HG03025 (cell line): Measurements from ENCODE around the gene BTBD9.

ENCODE experiments used
- ATAC-seq: cut with Tn5 transposase; IDR thresholded peaks from one replicate; pipeline ENCODE4 v1.9.1; 2021; ENCODE audit warnings: mild to moderate bottlenecking, moderate library complexity; ENCODE audit not compliant: unreplicated experiment, low FRiP score

BTBD9 gene

DNA sequence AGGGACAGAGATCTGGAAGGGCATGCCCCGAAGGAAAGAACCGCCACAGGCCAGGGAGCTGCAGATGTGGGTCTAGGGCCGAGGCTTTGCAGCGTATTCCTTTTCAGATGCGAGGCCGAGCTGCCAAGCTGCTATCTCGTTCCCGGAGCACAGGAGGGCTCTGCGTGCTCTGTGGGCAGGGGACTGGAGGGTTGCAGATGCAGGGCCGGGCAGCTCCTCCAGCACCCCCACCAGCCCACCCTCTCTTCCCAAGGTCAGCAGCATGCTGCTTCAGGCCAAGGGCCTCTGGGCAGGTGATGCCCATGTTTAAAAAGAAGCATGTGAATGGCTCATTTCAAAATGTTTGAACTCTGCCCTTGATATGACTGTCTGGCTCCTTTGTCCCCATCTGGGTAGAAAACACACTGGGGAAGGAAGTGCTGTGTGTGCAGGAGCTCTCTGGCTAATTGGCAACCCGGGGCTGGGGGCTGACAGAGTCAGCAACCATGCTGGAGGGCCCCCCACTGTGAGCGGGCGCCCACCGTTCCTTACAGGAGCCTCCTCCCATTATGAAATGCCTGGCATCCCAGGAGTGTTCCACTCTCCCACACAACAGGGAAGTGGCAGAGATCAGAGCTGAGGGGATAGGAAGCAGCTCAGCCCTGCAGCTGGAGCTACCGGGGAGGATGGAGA, 466.9 kb downstream of the BTBD9 start:
- ATAC-seq, result no peak

DNA sequence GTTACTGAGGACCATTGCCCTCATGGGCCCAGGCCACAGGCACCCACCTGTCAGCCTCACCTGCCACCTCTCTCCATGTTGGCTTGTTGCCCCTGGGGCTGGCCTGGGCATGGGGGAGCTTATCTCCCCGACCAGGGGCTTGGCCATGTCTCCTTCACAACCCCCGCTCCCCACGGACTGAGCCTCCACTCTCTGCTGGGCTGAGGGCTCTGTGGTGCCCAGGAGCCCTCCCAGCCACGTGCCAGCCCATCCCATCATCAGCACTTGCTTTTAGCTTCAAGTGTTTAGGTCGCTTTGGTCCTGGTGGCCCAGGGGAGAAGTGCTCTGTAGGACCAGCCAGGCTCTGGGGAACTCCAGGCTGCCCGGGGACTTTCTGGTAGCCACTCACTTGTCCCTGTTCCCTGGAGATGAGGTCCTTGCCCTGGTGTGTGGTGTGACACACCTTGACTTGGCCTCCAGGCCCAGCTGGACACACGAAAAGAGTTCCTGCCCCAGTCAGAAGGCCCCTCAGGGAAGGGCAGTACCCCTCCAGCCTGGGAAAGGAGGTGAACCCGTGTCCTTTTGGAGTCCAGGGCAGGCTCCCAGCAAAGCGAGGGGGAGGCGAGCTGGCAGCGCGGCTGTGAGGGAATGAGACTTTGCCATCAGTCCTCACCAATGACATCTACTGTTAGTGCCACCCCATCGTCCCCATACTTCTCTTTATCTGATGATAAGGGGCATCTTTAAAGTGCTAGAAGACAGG, 467.6 kb downstream of the BTBD9 start:
- ATAC-seq, result no peak

DNA sequence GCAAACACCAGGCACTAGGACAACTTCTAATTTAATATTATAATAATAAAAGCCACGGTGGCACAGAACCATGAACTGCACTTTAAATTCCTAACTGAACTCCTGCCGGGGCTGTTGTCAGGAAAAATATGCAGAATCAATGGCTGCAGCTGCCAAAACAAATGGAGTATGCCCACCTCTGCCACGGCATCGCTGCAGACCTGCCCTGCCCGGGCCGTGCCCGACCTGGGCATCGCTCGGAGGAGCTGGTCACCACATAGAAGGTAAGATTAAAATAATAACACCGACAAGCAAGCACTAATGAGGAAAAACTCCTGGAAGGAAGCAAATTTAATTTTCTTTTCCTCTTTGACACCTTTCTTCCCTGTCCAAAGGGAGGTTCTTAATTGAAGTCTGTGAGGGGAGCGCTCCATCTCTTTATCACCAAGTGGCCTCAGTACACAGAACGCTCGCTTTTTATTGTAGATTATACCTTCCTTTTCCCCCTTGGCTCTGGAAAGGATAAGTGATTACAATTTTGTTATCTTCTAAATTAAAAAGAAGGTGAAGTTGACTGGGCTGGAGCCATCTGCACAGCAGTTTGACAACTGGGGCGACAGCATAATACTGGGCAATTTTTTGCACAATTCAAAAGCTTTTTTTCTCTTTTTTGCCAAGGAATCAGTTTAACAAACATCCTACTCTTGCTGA, 468.9 kb downstream of the BTBD9 start:
- no peak for ATAC-seq

DNA sequence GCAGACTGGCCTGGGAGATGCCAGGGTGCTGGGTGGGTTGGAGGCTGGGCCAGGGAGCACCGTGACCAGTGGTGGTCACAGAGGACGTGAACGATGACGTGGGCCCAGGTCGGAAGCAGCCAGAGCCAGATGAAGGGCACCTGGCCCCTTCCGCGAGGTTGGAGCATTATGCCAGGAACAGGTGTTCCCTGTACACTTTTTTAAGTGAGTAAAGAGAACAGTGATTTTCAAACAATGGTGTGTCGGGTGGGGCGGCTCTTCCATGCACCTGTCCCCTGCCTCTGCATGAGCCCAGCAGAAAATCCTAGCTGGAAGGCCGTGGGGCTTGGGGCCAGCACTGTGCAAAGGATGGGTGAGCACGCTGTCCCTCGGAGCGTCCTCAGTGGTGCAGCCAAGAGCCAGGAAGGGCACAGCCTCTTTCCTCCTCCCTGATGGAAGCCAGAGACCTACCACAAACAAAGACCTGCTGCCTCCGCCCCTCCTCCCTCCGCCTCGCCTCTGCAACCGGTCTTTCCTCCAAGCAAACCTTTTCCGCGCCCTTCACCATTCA, 469.7 kb downstream of the BTBD9 start:
- ATAC-seq, result no peak

- no peak for ATAC-seq
Observed at GRCh38 chr6:38169221-38169976, 470.3 kb downstream of the BTBD9 start.

DNA sequence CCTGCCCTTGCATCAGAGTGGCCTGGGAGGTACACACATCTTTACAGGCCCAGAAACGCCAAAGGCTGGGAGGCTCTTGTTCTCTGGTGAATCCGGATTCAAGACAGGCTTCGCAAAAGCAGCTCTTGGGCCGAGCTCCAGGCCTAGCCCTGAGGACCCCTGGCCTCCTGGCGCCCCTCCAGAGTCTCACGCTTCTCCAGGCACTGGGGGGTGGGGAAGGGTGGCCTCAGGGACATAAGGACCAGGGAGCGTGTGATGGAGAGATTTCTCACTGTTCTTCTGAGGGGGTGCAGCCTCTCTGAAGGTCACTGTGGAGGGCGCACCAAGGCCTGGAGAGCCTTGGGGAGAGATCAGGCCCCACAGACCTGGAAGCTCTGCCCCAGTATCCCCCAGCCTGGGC, 471.0 kb downstream of the BTBD9 start:
- no peak for ATAC-seq

GRCh38 chr6:38168126-38168525, 471.6 kb downstream of the BTBD9 start:
- ATAC-seq, result no peak

GRCh38 chr6:38167598-38167997, 472.1 kb downstream of the BTBD9 start:
- ATAC-seq, result no peak

DNA sequence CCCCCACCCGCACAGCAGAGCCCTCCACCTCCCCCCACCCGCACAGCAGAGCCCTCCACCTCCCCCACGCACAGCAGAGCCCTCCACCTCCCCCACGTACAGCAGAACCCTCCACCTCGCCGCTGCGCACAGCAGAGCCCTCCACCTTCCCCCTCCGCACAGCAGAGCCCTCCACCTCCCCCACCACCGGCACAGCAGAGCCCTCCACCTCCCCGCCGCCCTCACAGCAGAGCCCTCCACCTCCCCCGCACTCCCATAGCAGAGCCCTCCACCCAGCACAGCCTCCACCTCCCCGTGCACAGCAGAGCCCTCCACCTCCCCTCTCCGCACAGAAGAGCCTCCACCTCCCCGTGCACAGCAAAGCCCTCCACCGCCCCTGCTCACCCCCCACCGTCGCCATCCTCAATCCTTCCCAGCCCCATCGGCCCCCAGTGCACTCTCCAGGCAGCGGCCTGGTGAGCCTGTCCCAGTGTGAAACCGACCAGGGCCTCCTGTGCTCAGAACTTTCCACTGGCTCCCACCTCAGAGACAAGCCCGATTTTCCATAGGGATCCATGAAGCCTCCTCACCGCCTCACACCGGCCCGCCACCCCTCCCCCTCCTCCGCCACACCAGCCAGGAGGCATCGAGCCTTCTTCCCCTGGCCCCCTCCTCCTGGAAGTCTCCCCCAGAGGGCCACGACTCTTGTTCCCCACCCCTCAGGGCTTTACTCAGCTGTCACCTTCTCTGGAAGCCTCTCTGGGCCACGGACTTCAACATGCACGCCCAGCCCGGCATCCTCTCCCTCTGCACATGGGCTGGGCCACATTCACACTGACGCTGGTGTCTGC, 473.1 kb downstream of the BTBD9 start:
- ATAC-seq, result no peak

DNA sequence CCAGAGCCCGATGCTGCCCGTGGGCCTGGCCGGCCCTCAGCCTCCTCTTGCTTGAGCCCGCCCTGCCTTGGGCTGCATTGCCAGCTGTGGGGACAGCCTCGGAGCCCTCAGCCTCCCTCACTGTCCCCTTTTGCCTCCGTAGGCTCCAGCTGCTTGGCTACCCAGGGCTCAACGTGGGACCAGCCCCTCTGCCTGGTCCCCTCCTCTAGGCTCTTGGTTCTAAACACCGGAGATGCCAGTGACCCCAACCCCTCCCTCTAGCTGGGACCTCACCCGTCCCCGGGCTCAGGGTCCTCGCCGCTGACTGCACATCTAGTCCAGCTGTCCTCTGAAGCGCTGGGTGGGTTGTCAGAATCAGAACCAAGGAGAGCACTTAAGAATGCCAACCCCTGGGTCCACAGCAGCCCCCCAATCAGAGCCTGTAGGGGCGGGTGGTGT, 475.0 kb downstream of the BTBD9 start:
- ATAC-seq, result no peak

- ATAC-seq, result no peak
Observed at GRCh38 chr6:38164131-38164481, 475.6 kb downstream of the BTBD9 start.

- no peak for ATAC-seq
Observed at GRCh38 chr6:38163186-38164130, 476.3 kb downstream of the BTBD9 start.

- ATAC-seq, result no peak
Observed at GRCh38 chr6:38162493-38163185, 477.1 kb downstream of the BTBD9 start.

DNA sequence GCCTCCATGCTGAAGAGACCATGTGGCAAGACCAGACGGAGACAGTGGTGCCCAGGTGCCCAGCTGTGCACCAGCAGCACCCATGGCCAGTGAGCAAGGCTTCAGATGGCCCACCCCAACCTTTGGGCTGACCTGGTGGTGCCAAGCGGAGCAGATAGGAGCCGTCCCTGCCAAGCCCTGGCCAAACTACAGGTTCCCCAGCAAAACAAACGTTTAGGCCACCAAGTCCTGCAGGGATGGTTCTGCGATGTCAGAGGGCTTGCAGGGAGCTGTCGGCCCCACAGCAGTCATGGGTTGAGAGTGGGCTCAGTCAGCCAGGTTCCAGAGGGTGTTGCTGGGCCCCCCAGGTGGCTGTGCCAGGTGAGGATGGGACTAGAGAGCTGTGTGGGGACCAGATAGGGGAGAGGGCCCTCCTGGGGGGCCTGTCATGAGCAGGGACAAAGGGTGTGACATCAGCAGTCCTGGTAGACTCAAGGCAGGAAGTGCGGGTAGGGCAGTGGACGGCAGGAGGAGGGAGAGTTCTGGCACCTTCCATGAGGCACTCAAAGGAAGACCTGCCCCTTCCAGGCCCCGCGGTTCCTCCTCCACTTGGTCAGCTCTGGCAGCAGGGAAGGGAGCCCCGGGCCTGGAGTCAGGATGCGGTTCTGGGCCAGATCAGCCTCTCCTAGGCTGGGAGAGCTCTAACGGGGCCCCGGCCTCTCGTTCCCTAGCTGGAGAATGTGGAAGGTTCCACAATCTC, 477.8 kb downstream of the BTBD9 start:
- ATAC-seq, result no peak

GRCh38 chr6:38161331-38161730, 478.4 kb downstream of the BTBD9 start:
- no peak for ATAC-seq

GRCh38 chr6:38160831-38161230, 478.9 kb downstream of the BTBD9 start:
- ATAC-seq, result no peak

DNA sequence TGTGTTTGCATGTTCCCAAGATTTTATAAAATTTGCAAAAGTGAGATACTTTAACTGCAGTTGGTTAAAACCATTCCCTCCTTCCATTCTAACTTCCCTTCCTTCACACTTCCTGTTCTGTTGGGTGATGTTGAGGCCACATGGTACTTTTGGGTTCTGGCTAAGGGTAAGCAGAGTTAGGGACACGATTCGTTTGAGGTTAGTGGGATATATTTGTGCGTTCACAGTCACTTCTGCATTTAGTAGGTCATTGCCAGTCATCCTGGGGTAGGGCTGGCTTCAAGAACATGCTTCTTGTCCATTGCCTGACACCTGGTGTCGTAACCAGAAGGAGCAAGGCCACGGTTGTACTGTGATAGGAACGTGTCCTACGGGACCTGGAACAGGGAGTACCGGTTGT, 480.1 kb downstream of the BTBD9 start:
- no peak for ATAC-seq
